ENCODE results near the gene TTLL9. TPM values are rescaled to one million over a fixed set of nuclear protein-coding genes. Genes with fewer than 3 reads are reported as not detected.
A peak's percentile ranks its signal among the peaks of the same experiment; 100 is the strongest.

The TTLL9 gene
- total and polyA plus RNA-seq, 2 donors: 0.20 to 0.26 TPM

GRCh38 chr20:31953556-31954148, 83.2 kb downstream of the TTLL9 start:
- 81% methylated on average over 6 of the region's 6 CpGs for WGBS
- Histone ChIP-seq H3K27ac (ENCODE audit: low read depth) (no peak overlapping the region), H3K4me1 (ENCODE audit: insufficient read depth) (no peaks in the 10 kb centered on the region), H3K36me3 (ENCODE audit: insufficient read depth) (no peaks in the 10 kb centered on the region), H3K4me3 (ENCODE audit: low read depth, low read length) (no peak overlapping the region)
- no peak for DNase-seq (ENCODE audit: extremely low spot score)

DNA sequence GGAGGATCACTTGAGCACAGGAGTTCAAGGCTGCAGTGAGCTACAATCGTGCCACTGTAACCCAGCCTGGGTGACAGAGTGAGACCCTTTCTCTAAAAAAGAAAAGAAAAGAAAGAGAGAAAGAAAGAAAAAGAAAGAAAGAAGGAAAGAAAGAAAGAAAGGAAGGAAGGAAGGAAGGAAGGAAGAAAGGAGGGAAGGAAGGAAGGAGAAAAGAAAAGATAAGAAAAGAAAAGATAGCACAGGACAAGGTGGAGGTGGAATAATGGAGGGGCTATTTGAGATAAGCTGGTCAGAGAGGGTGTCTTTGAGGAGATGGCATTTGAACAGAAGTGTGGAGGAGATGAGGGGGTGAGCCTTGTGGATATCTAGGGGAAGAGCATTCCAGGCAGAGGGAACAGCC, 84.1 kb downstream of the TTLL9 start:
- 69% methylated on average over 1 of the region's 1 CpG for WGBS
- Histone ChIP-seq H3K27ac (ENCODE audit: low read depth) (no peak overlapping the region), H3K36me3 (ENCODE audit: insufficient read depth) (no peaks in the 10 kb centered on the region), H3K4me1 (ENCODE audit: insufficient read depth) (no peaks in the 10 kb centered on the region), H3K4me3 (ENCODE audit: low read depth, low read length) (no peak overlapping the region)
- DNase-seq (ENCODE audit: extremely low spot score): no peak

GRCh38 chr20:31956556-31957526, 86.4 kb downstream of the TTLL9 start:
- DNase-seq (ENCODE audit: extremely low spot score): no peak
- Histone ChIP-seq H3K4me1 (ENCODE audit: insufficient read depth) (no peaks in the 10 kb centered on the region), H3K36me3 (ENCODE audit: insufficient read depth) (no peaks in the 10 kb centered on the region), H3K27ac (ENCODE audit: low read depth) (no peak overlapping the region), H3K4me3 (ENCODE audit: low read depth, low read length) (no peak overlapping the region)
- 33% methylated on average over 11 of the region's 11 CpGs for WGBS

- WGBS: 35% methylated on average over 2 of the region's 2 CpGs
- no peak overlapping the region for H3K27ac ChIP-seq (ENCODE audit: low read depth)
- no peaks in the 10 kb centered on the region for H3K36me3 ChIP-seq (ENCODE audit: insufficient read depth)
- no peaks in the 10 kb centered on the region for H3K4me1 ChIP-seq (ENCODE audit: insufficient read depth)
- no peak for DNase-seq (ENCODE audit: extremely low spot score)
- H3K4me3 ChIP-seq (ENCODE audit: low read depth, low read length): no peak overlapping the region
These were observed 92.3 kb downstream of the TTLL9 start for GRCh38 chr20:31962761-31963160.

GRCh38 chr20:31963889-31964288, 93.5 kb downstream of the TTLL9 start:
- Histone ChIP-seq H3K4me1 (ENCODE audit: insufficient read depth) (no peaks in the 10 kb centered on the region), H3K4me3 (ENCODE audit: low read depth, low read length) (no peak overlapping the region), H3K36me3 (ENCODE audit: insufficient read depth) (no peaks in the 10 kb centered on the region), H3K27ac (ENCODE audit: low read depth) (no peak overlapping the region)
- no peak for DNase-seq (ENCODE audit: extremely low spot score)
- 67% methylated on average over 6 of the region's 6 CpGs for WGBS

DNA sequence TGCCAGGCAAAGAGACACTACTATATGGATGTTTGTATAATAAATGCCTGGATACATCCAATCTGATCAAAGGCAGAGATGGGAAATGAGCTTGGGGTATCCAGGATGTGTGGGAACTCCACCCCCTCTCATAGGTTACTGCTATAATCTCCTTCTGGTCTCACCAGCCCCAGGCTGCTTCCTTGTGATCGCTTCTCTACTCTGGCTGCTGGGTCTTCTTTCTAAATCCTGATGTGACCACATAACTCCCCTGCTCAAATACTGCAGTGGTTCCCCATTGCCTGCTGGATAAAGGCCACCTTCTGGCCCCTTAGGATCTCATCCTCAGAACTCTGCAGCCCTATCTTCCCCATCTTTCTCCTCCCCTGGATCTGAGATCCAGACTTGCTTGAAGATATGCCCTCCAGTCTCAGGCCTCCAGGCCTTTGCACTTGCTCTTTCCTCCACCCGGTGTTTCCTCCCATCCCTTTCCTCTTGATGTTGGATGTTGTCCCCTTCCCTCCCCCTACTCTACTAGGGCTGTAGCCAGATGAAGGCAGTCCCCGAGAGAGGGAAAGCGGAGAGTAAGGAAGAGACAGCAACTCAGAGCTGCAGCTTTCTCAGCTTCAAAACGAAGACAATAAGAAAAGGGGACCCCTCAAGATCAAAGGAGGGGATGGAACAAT, 96.7 kb downstream of the TTLL9 start:
- H3K4me3 ChIP-seq (ENCODE audit: low read depth, low read length): no peak overlapping the region
- H3K4me1 ChIP-seq (ENCODE audit: insufficient read depth): no peaks in the 10 kb centered on the region
- 6% methylated on average over 5 of the region's 5 CpGs for WGBS
- no peak for DNase-seq (ENCODE audit: extremely low spot score)
- H3K36me3 ChIP-seq (ENCODE audit: insufficient read depth): no peaks in the 10 kb centered on the region
- no peak overlapping the region for H3K27ac ChIP-seq (ENCODE audit: low read depth)

DNA sequence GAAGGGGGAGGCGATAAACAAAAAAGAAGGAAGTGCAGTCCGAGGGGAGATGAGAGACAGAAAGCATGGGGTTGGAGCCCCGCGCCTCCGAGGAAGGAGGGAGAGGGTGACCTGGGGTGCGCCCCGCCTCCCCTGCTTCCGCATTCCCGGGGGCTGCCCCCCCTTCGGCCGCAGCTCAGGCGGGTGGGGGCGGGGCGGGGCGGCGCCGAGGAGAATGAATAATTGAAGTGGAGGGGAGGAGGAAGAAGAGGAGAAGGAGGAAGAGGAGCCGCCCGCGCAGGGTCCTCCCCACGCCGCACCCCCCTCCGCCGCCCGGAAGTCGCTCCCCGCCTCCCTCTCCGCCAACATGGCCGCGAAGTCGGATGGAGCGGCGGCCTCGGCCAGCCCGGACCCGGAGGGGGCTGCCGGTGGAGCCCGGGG, 97.4 kb downstream of the TTLL9 start, which contains the start of gene XKR7:
Gene XKR7, plus strand, starts transcription at position 322 of the 420 bp plus-strand sequence. Its CDS starts 25 bp downstream, at position 347.
- H3K4me3 ChIP-seq (ENCODE audit: low read depth, low read length): no peak within 1 kb of the TSS
- H3K27ac ChIP-seq (ENCODE audit: low read depth): no peak within 1 kb of the TSS
- DNase-seq (ENCODE audit: extremely low spot score): no peak
- H3K36me3 ChIP-seq (ENCODE audit: insufficient read depth): no peaks in the 10 kb centered on the region
- 1% methylated on average over 38 of the region's 38 CpGs for WGBS
- H3K4me1 ChIP-seq (ENCODE audit: insufficient read depth): no peaks in the 10 kb centered on the region

GRCh38 chr20:31968291-31969126, 98.1 kb downstream of the TTLL9 start:
- 2% methylated on average over 57 of the region's 57 CpGs for WGBS
- H3K27ac ChIP-seq (ENCODE audit: low read depth): no peak overlapping the region
- peak; percentile 20 for DNase-seq (ENCODE audit: extremely low spot score)
- no peaks in the 10 kb centered on the region for H3K4me1 ChIP-seq (ENCODE audit: insufficient read depth)
- no peaks in the 10 kb centered on the region for H3K36me3 ChIP-seq (ENCODE audit: insufficient read depth)
- no peak overlapping the region for H3K4me3 ChIP-seq (ENCODE audit: low read depth, low read length)

DNA sequence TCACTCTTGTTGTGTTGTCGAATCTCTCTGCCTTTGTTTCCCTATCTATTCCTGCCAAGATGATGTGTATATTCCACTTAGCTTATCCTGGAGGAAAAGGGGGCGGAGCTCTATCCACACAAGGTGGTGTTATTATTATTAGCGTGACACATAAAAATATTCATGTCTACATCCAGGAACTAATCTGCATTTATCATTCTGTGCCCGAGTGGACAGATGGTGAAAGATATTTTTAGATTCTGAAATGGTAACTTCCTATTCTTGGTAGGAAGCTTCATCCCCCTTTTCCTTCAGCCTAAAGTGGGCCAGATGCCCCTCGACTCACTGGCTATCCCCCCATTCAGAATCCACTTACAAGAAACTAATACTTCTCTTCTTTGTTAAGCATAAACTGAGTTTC, 99.6 kb downstream of the TTLL9 start:
- no peak for DNase-seq (ENCODE audit: extremely low spot score)
- Histone ChIP-seq H3K27ac (ENCODE audit: low read depth) (no peak overlapping the region), H3K36me3 (ENCODE audit: insufficient read depth) (no peaks in the 10 kb centered on the region), H3K4me3 (ENCODE audit: low read depth, low read length) (no peak overlapping the region), H3K4me1 (ENCODE audit: insufficient read depth) (no peaks in the 10 kb centered on the region)
- 65% methylated on average over 5 of the region's 5 CpGs for WGBS

DNA sequence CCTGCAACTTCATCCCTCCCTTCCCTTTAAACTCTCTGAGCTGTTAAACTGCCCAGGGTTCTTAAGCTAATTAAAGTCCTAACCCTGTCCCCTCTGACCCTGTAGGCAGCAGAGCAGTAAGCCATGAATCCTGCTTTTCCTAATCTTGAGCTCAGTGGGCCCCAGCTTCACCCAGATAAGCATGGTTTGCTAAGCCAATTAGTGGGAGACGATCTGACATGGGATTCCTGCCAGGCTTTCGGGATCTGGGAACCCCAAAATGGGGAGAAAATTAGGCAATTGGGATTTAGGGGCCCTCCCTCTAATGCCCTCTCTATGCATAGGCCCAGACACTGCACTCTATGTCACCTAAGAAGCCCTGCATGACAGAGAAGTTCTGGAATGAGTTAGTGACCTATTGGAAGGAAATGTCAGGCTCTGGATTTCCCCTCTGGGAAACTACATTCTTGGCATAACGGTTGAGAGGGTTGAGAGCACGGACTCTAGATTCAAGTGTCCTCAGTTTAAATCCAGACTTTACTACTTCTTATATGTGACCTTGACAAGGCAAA, 102.1 kb downstream of the TTLL9 start:
- H3K4me1 ChIP-seq (ENCODE audit: insufficient read depth): no peaks in the 10 kb centered on the region
- 13% methylated on average over 4 of the region's 4 CpGs for WGBS
- H3K4me3 ChIP-seq (ENCODE audit: low read depth, low read length): no peak overlapping the region
- H3K36me3 ChIP-seq (ENCODE audit: insufficient read depth): no peaks in the 10 kb centered on the region
- no peak for DNase-seq (ENCODE audit: extremely low spot score)
- H3K27ac ChIP-seq (ENCODE audit: low read depth): no peak overlapping the region

- DNase-seq (ENCODE audit: extremely low spot score): no peak
- H3K4me1 ChIP-seq (ENCODE audit: insufficient read depth): no peaks in the 10 kb centered on the region
- 90% methylated on average over 2 of the region's 2 CpGs for WGBS
- no peaks in the 10 kb centered on the region for H3K36me3 ChIP-seq (ENCODE audit: insufficient read depth)
- H3K4me3 ChIP-seq (ENCODE audit: low read depth, low read length): no peak overlapping the region
- no peak overlapping the region for H3K27ac ChIP-seq (ENCODE audit: low read depth)
These were observed 103.9 kb downstream of the TTLL9 start for GRCh38 chr20:31974296-31974695.

- WGBS: 10% methylated on average over 10 of the region's 10 CpGs
- DNase-seq (ENCODE audit: extremely low spot score): no peak
- H3K4me3 ChIP-seq (ENCODE audit: low read depth, low read length): no peak overlapping the region
- no peaks in the 10 kb centered on the region for H3K4me1 ChIP-seq (ENCODE audit: insufficient read depth)
- H3K36me3 ChIP-seq (ENCODE audit: insufficient read depth): no peaks in the 10 kb centered on the region
- H3K27ac ChIP-seq (ENCODE audit: low read depth): no peak overlapping the region
These were observed 104.6 kb downstream of the TTLL9 start for GRCh38 chr20:31974951-31975487.

All from urinary bladder (tissue), 4 donors.